HG02623 (cell line): Measurements from ENCODE around the gene ENO4.

Experiments
- ATAC-seq: cut with Tn5 transposase; IDR thresholded peaks from one replicate; pipeline ENCODE4 v1.9.1; 2021; ENCODE audit warnings: moderate library complexity; ENCODE audit not compliant: unreplicated experiment

ENO4 gene

DNA sequence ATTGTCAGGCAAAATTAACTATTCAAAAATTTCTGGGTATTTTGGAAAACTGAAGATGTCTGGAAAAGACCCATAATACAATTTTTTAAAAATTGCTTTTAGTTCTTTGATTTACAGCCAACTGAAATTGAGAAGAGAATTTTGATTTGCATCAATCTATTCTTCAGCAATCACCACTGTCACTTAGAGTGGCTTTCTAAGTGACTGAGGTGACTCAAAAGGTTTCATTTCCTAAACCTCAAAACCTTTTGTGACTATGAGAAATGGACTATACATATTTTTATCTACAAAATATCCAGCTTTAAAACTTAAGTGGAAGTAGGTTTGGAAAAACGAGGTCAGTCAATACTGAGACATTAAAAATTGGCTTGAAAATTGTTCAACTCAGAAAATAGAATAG lies 60.0 kb downstream of the ENO4 start:
- ATAC-seq, result no peak

DNA sequence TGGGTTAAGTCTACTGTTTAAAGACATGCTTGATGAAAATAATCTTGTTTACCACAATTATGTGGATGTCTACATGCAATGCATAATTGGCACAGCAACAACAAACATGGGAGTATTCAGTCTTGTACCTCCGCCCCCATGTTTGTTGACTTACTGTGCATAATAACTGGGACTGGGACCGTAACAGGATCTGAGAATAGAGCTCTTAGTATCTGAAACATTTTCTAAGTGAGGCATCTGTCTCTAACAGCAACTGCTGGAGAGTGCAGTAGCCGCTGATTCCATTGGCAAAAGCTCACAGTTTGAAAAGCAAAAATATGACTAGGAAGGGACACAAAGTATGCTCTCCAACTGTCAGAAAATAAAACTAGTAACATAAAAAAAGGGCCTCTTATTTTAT lies 61.6 kb downstream of the ENO4 start:
- no peak for ATAC-seq

DNA sequence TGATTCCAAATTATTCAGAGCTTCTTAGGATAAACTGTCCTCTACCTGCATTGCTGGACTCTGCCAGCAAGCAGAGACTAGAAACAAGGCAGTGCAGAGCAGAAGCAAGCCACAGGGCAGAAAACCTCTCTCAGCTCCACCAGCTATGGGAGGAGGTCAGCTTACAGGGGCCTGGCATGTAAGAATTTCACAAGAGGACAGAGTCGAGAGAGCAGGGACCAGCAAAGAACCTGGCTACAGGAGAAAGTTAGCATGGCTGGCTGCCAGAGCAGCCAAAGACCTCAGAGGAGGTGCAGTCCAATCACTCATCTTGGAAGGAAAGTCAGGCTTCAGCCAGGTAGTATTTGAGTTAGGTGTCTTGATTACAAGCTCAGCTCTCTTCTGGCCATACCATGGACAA lies 62.9 kb downstream of the ENO4 start:
- ATAC-seq, result no peak

DNA sequence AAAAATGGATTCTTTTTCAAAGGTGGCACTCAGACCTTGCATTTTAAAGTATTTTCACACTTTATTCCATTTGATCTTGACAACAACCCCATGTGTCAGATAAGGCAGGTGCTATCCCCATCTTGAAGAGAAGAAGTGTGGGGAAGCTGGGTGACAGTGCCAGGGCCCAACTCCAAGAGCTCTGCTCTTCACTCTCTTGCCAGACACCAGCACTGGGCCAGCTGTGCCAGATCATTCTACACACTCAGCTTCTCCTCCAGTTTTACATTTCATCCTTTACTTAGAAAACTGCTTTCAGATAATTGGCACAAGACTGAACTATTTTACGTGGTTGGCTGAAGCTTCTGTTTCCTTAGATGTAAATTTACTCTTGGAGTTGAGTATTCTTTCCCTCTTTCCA lies 64.4 kb downstream of the ENO4 start:
- ATAC-seq, result no peak

DNA sequence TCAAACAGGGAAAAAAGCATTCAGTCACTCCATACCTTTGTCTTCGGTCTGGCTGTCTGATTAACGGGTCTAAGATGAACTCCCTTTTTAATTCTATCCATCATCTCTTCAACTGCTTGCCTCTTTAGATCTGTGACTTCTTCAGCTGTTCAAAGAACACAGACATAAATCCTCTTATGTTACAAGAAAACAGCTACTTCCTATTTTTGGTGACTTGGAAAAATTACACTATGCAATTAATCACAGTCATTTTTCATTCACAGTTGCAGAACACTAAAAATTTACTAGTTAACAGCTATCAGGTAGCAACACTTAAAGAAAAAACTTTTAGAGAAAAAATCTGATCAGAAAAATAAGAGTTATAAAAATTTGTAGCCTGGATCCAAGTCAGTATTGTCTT lies 66.0 kb downstream of the ENO4 start:
- ATAC-seq, result no peak

DNA sequence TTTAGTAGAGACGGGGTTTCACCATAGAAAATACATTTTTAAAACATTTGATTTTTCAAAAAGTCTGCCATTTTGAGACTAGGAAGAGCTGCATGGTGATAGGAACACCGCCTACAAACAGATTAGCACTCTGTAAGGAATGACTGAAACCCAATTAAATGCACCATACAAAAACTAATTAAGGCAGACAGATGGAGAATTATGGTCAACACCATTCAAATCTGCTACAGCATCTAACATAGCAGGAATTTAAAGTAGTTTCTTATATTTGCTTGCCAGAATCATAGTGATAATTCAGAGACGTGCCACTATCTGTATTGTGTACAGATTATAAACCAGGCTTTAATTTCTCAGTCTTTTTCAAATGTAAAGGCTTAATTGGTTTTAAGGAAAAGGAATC lies 68.2 kb downstream of the ENO4 start:
- no peak for ATAC-seq

DNA sequence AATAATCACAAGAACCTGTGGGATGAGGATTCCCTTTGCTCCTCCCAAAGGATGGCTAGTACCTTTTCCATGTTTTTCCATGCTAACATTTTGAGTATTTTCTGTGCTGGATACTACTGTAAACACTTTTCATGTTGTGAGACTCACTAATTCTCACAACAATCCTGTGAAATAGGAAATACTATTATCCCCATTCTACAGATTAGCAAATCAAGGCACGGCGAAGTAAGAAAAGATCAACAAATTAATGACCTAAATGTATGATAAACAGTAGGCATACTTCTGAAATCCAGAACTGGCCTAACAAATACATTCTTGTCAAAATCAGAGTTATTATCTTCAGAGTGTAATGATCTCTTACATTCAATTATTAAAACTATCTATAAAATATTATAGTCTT lies 69.3 kb downstream of the ENO4 start:
- no peak for ATAC-seq

DNA sequence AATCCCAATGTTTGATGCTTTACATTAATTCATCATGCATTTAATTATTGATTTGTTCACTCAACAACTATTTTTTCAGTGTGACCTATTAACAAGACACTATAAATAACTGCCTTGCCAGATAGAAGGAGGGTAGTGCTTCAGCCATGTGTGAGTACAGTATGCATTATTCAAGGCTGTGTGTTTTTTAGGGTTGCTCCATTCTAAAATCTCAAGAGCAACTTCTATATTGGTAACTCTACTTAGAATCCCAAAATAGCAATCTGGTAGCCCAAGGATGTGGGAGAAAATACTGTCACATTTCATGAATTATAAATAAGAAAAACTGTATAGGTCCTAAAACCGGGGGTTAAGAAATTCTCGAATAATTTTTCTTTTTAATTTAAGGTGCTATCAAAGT lies 69.9 kb downstream of the ENO4 start:
- ATAC-seq, result no peak

DNA sequence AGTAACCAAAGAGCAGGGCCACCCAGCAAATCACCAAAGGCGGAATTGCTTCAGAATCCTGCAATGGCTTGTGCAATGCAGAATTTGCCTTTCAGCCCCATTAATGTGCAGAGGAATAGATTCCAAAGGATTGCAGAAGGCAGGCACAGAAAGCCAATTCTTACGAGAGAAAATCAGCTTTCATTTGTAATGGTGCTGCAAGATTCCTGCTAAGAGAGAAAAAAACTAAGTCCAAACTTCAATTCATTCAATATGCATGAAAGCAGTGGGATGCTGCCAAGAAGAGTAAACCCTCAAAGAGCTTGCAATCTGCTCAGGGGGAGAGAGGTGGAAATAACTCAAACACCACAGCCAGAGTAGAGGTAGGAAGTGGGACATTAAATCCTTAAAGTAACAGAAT lies 70.4 kb downstream of the ENO4 start:
- no peak for ATAC-seq

DNA sequence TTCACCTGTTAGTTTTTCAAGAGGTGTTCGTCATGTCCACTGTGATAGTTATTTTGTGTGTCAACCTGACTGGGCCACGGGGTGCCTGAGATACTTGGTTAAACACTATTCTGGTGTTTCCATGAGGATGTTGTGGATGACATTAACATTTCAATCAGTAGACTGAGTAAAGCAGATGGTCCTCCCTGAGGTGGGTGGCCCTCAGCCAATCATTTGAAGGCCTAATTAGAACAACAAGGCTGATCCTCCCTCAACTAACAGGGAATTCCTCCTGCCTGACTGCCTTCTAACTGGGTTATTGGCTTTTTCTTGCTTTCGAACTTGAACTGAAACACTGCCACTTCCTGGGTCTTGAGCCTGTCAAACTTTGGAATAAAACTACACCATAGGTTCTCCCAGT lies 75.8 kb downstream of the ENO4 start:
- ATAC-seq, result no peak

DNA sequence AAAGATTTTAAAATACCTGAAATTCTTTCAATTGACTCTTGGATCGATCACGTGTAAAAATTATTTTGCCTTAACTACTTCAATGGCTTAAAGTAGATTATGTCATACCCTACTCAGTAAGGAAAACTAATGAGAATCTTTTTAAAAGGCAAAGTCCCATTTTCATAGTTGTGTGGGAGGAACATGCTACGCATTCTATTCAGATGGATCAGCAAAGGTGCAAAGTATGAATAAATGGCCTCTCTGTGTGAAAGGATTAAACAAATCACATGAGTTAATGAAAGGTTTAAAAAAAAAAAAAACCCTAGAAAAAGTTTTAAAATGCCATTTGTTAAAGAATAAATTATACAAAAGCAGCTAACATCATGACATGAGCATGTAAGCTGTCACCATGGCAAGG lies 77.1 kb downstream of the ENO4 start:
- no peak for ATAC-seq

DNA sequence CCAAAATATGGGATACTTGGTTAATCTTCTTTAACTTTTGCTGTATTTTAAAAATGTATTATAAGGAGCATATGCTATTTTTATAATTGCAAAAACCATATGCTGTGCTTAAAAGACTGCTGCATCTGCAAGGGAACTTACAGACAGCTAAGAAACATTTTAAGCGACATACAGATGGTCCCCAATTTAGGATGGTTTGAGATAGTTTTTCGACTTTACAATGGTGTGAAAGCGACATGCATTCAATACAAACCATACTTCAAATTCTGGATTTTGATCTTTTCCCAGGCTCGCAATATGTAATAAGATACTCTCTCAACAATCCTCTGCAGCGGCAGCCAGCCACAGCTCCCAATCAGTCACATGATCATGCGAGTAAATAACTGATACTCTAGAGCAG lies 82.5 kb downstream of the ENO4 start:
- no peak for ATAC-seq
